K562 (cell line): ENCODE data around the gene B3GALT6.

Experiments used
- CTCF ChIP-seq, 3 experiments: IDR thresholded peaks in 2 of 3; conservative IDR thresholded peaks in 1 of 3; 2 replicates each; pipeline ENCODE4 v1.5.1; 2011 to 2012; ENCODE audit warnings: low read length in 3 of 3, mild to moderate bottlenecking in 3 of 3, control low read depth in 2 of 3, improper control_type of control experiment in 1 of 3, inconsistent platforms in 1 of 3, low read depth in 1 of 3, mixed read lengths in 1 of 3, moderate library complexity in 1 of 3; ENCODE audit not compliant: insufficient read depth in 2 of 3
- ETV5 ChIP-seq: sonication (generic); formaldehyde crosslinking; IDR thresholded peaks from 2 replicates; pipeline ENCODE4 v1.4.0; 2020; ENCODE audit warnings: low read depth, mild to moderate bottlenecking, missing genetic modification reagents
- HDAC2 ChIP-seq: fragments of 450-650 bp; IDR thresholded peaks from 2 replicates; pipeline ENCODE4 v1.6.1; 2016; ENCODE audit warnings: mild to moderate bottlenecking
- HMG20A ChIP-seq: fragments of 450-650 bp; formaldehyde crosslinking; conservative IDR thresholded peaks from 2 replicates; pipeline ENCODE4 v1.4.0; 2020; ENCODE audit warnings: mild to moderate bottlenecking, mixed read lengths
- IRF1 ChIP-seq: sonication (generic); formaldehyde crosslinking; IDR thresholded peaks from 2 replicates; pipeline ENCODE4 v1.8.0; 2022; ENCODE audit warnings: missing genetic modification reagents, mild to moderate bottlenecking, borderline replicate concordance
- LCOR ChIP-seq: sonication (generic); formaldehyde crosslinking; IDR thresholded peaks from 2 replicates; pipeline ENCODE4 v1.8.0; 2022; ENCODE audit warnings: mild to moderate bottlenecking, missing genetic modification reagents
- NR1H2 ChIP-seq: sonication (generic); formaldehyde crosslinking; IDR thresholded peaks from 2 replicates; pipeline ENCODE4 v1.4.0; 2020; ENCODE audit warnings: mild to moderate bottlenecking, missing genetic modification reagents
- POLR2A ChIP-seq: fragments of 450-650 bp; conservative IDR thresholded peaks from 2 replicates; pipeline ENCODE4 v1.6.1; 2016
- POLR2AphosphoS5 ChIP-seq: IDR thresholded peaks from 2 replicates; pipeline ENCODE4 v1.6.1; 2011; ENCODE audit warnings: mild to moderate bottlenecking, low read depth, low read length, moderate library complexity; ENCODE audit not compliant: control insufficient read depth, insufficient read depth
- ZNF121 ChIP-seq: sonication (generic); formaldehyde crosslinking; conservative IDR thresholded peaks from 2 replicates; pipeline ENCODE4 v1.8.0; 2022; ENCODE audit warnings: missing genetic modification reagents

- TF ChIP-seq POLR2A (no peak), LCOR (no peak), POLR2AphosphoS5 (0 out of 2 replicates have a peak, but pooled peaks have one; percentile 4), HMG20A (CRISPR knock-in tag) (no peak), IRF1 (CRISPR knock-in tag) (no peak), NR1H2 (CRISPR knock-in tag) (no peak), CTCF (IDR thresholded peaks at IDR 0.05 in 2 of 3, conservative IDR thresholded peaks at IDR 0.05 in 1 of 3; ENCODE audit: insufficient read depth in 2 of 3, low read depth in 1 of 3, low read length in 3 of 3) (no peak), ETV5 (no peak), HDAC2 (no peak), ZNF121 (CRISPR knock-in tag) (peak; percentile 99)
Measured at GRCh38 chr1:1253314-1253713, 21.3 kb downstream of the B3GALT6 start.
